Measurements from ENCODE around the gene PAX3.

- TF ChIP-seq EZH2 (optimal IDR thresholded peaks at IDR 0.05; ENCODE audit: low read depth, low read length): no peak
- no peak for TF ChIP-seq CTCF (IDR thresholded peaks at IDR 0.05; ENCODE audit: low read length)
- no peak for TF ChIP-seq EZH2phosphoT487 (IDR thresholded peaks at IDR 0.05; ENCODE audit: low read length)
Measured at GRCh38 chr2:222290401-222290735, 8.4 kb downstream of the PAX3 start.

Data from MM.1S (cell line).